HepG2 (cell line): ENCODE data around the gene CRAMP1. TPM values are rescaled to one million over a fixed set of nuclear protein-coding genes. Genes with fewer than 3 reads are reported as not detected.

ENCODE experiments used
- ATAC-seq: fragments of 200-7000 bp; cut with Tn5 transposase; 3 replicates; pipeline ENCODE4 v1.9.1; 2020; ENCODE audit warnings: mild to moderate bottlenecking, moderate library complexity
- BruUV-seq: library from RNA; stranded (reverse); fragments of 400-500 nt; replicated peaks from 2 replicates; lab custom pipeline; 2021; lab: Mats Ljungman, UMichigan
- CTCF ChIA-PET: fragments of 300-600 bp; formaldehyde crosslinking; extraction: SDS; loops from one replicate; lab custom pipeline; 2021; ENCODE audit warnings: low total read pairs, inconsistent platforms, low intra/inter-chr PET ratio; lab: Yijun Ruan, JAX
- POLR2A ChIA-PET: fragments of 350-600 bp; sonication (Branson Sonifier 250); formaldehyde crosslinking; loops from one replicate; lab custom pipeline; 2020; ENCODE audit warnings: antibody characterized with exemption, inconsistent platforms; lab: Yijun Ruan, JAX
- DNase-seq: peaks from one replicate; pipeline ENCODE4 v3.0.0-alpha.2; 2015; ENCODE audit warnings: low spot score
- FAIRE-seq: peaks from 3 replicates; lab custom pipeline; 2011; peaks lifted over from hg19 to GRCh38; lab: Jason Lieb, UNC
- H2AFZ ChIP-seq: one replicate; pipeline ENCODE4 v1.6.1; 2011; ENCODE audit warnings: low read length, inconsistent platforms
- H3K27ac ChIP-seq: fragments of 300-600 bp; 3 replicates; pipeline ENCODE4 v1.8.0; 2011; ENCODE audit warnings: mixed run types, mild to moderate bottlenecking, mixed read lengths, low read length, inconsistent platforms; ENCODE audit not compliant: insufficient read depth; ENCODE audit errors: extremely low read length
- H3K27me3 ChIP-seq, 2 experiments: fragments of 200-600 bp in 1 of 2; 2 replicates in 1 of 2; 3 replicates in 1 of 2; pipeline versions ENCODE4 v1.6.0 to v1.8.0; 2011; ENCODE audit warnings: low read length in 2 of 2, mild to moderate bottlenecking in 2 of 2, moderate library complexity in 2 of 2, inconsistent platforms in 1 of 2; ENCODE audit not compliant: insufficient read depth in 2 of 2, control insufficient read depth in 1 of 2
- H3K36me3 ChIP-seq, 2 experiments: fragments of 200-600 bp in 1 of 2; replicated peaks in 1 of 2; 2 replicates in 1 of 2; 3 replicates in 1 of 2; pipeline versions ENCODE4 v1.5.1 to v1.8.0; 2011; ENCODE audit warnings: low read length in 2 of 2, inconsistent platforms in 1 of 2; ENCODE audit not compliant: insufficient read depth in 2 of 2, control insufficient read depth in 1 of 2
- H3K4me1 ChIP-seq: 2 replicates; pipeline ENCODE4 v1.5.1; 2012; ENCODE audit warnings: low read length, inconsistent platforms; ENCODE audit not compliant: insufficient read depth
- H3K4me2 ChIP-seq: 2 replicates; pipeline ENCODE4 v1.6.0; 2011; ENCODE audit warnings: low read depth, low read length, inconsistent platforms
- H3K4me3 ChIP-seq, 3 experiments: fragments of 200-600 bp in 1 of 3; sonication (generic), shearing (Covaris generic) in 1 of 3; replicated peaks in 1 of 3; 2 replicates each; pipeline ENCODE4 v1.5.1; 2011 to 2016; ENCODE audit warnings: low read length in 3 of 3, inconsistent platforms in 2 of 3, low read depth in 2 of 3, mild to moderate bottlenecking in 2 of 3, control low read depth in 1 of 3, mixed read lengths in 1 of 3; ENCODE audit not compliant: insufficient read depth in 1 of 3
- H3K79me2 ChIP-seq: one replicate; pipeline ENCODE4 v1.6.1; 2011; ENCODE audit warnings: low read length, inconsistent platforms; ENCODE audit not compliant: insufficient read depth
- H3K9ac ChIP-seq: 2 replicates; pipeline ENCODE4 v1.6.0; 2011; ENCODE audit warnings: mild to moderate bottlenecking, low read depth, low read length, inconsistent platforms; ENCODE audit not compliant: insufficient read depth
- H3K9me3 ChIP-seq: 2 replicates; pipeline ENCODE4 v1.5.1; 2012; ENCODE audit warnings: mild to moderate bottlenecking, low read length
- H4K20me1 ChIP-seq: 2 replicates; pipeline ENCODE4 v1.6.0; 2011; ENCODE audit warnings: inconsistent platforms, mild to moderate bottlenecking, low read length, moderate library complexity; ENCODE audit not compliant: insufficient read depth
- CBX1 ChIP-seq: IDR thresholded peaks from one replicate; pipeline ENCODE4 v1.6.1; 2016; ENCODE audit warnings: antibody characterized with exemption, low read depth
- EED ChIP-seq: sonication (generic); formaldehyde crosslinking; IDR thresholded peaks from 2 replicates; pipeline ENCODE4 v1.5.0; 2020; ENCODE audit warnings: mild to moderate bottlenecking, missing genetic modification reagents
- EHMT2 ChIP-seq: fragments of 200-600 bp; sonication (generic); IDR thresholded peaks from 2 replicates; pipeline ENCODE4 v1.7.0; 2017; ENCODE audit warnings: antibody characterized with exemption, low read depth, low read length, borderline replicate concordance
- HOXA7 ChIP-seq: sonication (generic); formaldehyde crosslinking; IDR thresholded peaks from 2 replicates; pipeline ENCODE4 v1.8.1; 2022; ENCODE audit warnings: mild to moderate bottlenecking, missing genetic modification reagents, moderate library complexity
- IRX3 ChIP-seq: sonication (generic); formaldehyde crosslinking; IDR thresholded peaks from 2 replicates; pipeline ENCODE4 v1.8.1; 2023; ENCODE audit warnings: mild to moderate bottlenecking, low read depth, missing genetic modification reagents, borderline replicate concordance
- NFIB ChIP-seq: sonication (generic); formaldehyde crosslinking; IDR thresholded peaks from 2 replicates; pipeline ENCODE4 v1.9.0; 2021; ENCODE audit warnings: missing genetic modification reagents, mild to moderate bottlenecking, borderline replicate concordance
- RXRA ChIP-seq: sonication (generic); formaldehyde crosslinking; IDR thresholded peaks from 2 replicates; pipeline ENCODE4 v1.5.1; 2020; ENCODE audit warnings: missing genetic modification reagents
- SMARCE1 ChIP-seq: fragments of 450-650 bp; IDR thresholded peaks from 2 replicates; pipeline ENCODE4 v1.6.1; 2017; ENCODE audit warnings: borderline replicate concordance
- TBX3 ChIP-seq: fragments of 450-650 bp; IDR thresholded peaks from 2 replicates; pipeline ENCODE4 v1.6.1; 2017; ENCODE audit warnings: antibody characterized with exemption, mild to moderate bottlenecking, inconsistent platforms, borderline replicate concordance
- U2AF1 ChIP-seq: fragments of 200-400 bp; formaldehyde crosslinking; optimal IDR thresholded peaks from 2 replicates; pipeline ENCODE3; 2017; ENCODE audit warnings: mild to moderate bottlenecking, low read depth, low read length
- whole genome bisulfite sequencing: methylation state at CpG from one replicate; pipeline ENCODE4 v1.1.6; 2017; ENCODE audit warnings: low lambda C conversion rate; 5-methylcytosine and 5-hydroxymethylcytosine counted together
- in situ Hi-C: cut with HindIII; loops from 2 replicates; pipeline ENCODE4 v1.10.0; 2017; ENCODE audit warnings: low pct_unique_long_range_greater_than_20kb; ENCODE audit not compliant: extremely low pct_ligation_motif_present
- intact Hi-C: fragments of 100-400 bp; cut with micrococcal nuclease; formaldehyde crosslinking; loops from one replicate; pipeline ENCODE4 v1.10.0; 2022; ENCODE audit not compliant: unreplicated experiment
- polyA plus RNA-seq, 8 experiments: library from polyadenylated mRNA; depleted of rRNA in 3 of 8; stranded (reverse) in 7 of 8; unstranded in 1 of 8; fragments of >200 nt; fragmentation: Illumina TruSeq in 4 of 8; extraction: Trizol in 4 of 8; gene quantifications; 2 replicates each; pipeline versions ENCODE4 v1.2.1 to v1.2.3, GENCODE V29; 2011 to 2016; ENCODE audit warnings: low read depth in 4 of 8, missing spikeins in 1 of 8, mixed read lengths in 1 of 8; ENCODE audit not compliant: insufficient read depth in 1 of 8
- total RNA-seq, 5 experiments: library from RNA; depleted of rRNA; stranded (reverse); fragments of >200 nt; fragmentation: Illumina TruSeq; extraction: Trizol; gene quantifications; 2 replicates each; pipeline ENCODE4 v1.2.3, GENCODE V29; 2016; ENCODE audit warnings: low read depth in 1 of 5
- TF ChIP-seq, protein P1 (sequence below): sonication (generic); formaldehyde crosslinking; IDR thresholded peaks from 2 replicates; pipeline ENCODE4 v1.5.0; 2020; ENCODE audit warnings: missing genetic modification reagents
- TF ChIP-seq, protein P2 (sequence below): sonication (generic); formaldehyde crosslinking; IDR thresholded peaks from 2 replicates; pipeline ENCODE4 v1.4.0; 2020; ENCODE audit warnings: mild to moderate bottlenecking, low read depth, missing genetic modification reagents
- TF ChIP-seq, protein P3 (sequence below): sonication (generic); formaldehyde crosslinking; IDR thresholded peaks from 2 replicates; pipeline ENCODE4 v1.9.0; 2022; ENCODE audit warnings: low read depth, missing genetic modification reagents
- TF ChIP-seq, protein P4 (sequence below): sonication (generic); formaldehyde crosslinking; IDR thresholded peaks from 2 replicates; pipeline ENCODE4 v1.8.0; 2022; ENCODE audit warnings: missing genetic modification reagents, mild to moderate bottlenecking, moderate library complexity, borderline replicate concordance
- TF ChIP-seq, protein P5 (sequence below): sonication (generic); formaldehyde crosslinking; IDR thresholded peaks from 2 replicates; pipeline ENCODE4 v1.8.0; 2023; ENCODE audit warnings: mild to moderate bottlenecking, missing genetic modification reagents

Gene CRAMP1
- total and polyA plus RNA-seq, 2 of the 13 experiments (the other 11 are each of a cell fraction or from before 2014, with no cell fraction given): 6.8 to 9.7 TPM

DNA sequence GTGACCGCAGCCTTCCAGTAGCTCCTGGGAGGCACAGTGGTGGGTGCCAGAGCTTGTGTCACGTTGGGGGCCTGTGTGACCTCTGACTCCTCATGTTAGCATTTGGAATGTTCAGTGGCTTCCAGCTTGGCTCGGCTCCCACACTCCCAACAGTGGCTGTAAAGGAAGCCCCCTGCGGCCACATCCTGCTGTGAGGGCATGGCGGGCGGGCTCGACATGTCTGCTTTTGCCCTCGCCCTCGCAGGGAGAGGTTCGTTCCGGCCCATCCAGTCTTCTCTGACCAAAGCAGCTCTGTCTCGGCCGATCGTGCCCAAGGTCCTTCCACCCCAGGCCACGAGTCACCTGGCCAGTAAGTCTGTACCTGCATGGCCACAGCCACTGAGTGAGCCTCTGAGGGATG, 53.7 kb downstream of the CRAMP1 start (continued):
- TF ChIP-seq, protein P1, sequence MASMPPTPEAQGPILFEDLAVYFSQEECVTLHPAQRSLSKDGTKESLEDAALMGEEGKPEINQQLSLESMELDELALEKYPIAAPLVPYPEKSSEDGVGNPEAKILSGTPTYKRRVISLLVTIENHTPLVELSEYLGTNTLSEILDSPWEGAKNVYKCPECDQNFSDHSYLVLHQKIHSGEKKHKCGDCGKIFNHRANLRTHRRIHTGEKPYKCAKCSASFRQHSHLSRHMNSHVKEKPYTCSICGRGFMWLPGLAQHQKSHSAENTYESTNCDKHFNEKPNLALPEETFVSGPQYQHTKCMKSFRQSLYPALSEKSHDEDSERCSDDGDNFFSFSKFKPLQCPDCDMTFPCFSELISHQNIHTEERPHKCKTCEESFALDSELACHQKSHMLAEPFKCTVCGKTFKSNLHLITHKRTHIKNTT (CRISPR knock-in tag): no peak
- TF ChIP-seq, protein P2, sequence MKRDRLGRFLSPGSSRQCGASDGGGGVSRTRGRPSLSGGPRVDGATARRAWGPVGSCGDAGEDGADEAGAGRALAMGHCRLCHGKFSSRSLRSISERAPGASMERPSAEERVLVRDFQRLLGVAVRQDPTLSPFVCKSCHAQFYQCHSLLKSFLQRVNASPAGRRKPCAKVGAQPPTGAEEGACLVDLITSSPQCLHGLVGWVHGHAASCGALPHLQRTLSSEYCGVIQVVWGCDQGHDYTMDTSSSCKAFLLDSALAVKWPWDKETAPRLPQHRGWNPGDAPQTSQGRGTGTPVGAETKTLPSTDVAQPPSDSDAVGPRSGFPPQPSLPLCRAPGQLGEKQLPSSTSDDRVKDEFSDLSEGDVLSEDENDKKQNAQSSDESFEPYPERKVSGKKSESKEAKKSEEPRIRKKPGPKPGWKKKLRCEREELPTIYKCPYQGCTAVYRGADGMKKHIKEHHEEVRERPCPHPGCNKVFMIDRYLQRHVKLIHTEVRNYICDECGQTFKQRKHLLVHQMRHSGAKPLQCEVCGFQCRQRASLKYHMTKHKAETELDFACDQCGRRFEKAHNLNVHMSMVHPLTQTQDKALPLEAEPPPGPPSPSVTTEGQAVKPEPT: no peak
- TF ChIP-seq SMARCE1 (no peak), NFIB (CRISPR knock-in tag) (no peak)
- TF ChIP-seq, protein P3, sequence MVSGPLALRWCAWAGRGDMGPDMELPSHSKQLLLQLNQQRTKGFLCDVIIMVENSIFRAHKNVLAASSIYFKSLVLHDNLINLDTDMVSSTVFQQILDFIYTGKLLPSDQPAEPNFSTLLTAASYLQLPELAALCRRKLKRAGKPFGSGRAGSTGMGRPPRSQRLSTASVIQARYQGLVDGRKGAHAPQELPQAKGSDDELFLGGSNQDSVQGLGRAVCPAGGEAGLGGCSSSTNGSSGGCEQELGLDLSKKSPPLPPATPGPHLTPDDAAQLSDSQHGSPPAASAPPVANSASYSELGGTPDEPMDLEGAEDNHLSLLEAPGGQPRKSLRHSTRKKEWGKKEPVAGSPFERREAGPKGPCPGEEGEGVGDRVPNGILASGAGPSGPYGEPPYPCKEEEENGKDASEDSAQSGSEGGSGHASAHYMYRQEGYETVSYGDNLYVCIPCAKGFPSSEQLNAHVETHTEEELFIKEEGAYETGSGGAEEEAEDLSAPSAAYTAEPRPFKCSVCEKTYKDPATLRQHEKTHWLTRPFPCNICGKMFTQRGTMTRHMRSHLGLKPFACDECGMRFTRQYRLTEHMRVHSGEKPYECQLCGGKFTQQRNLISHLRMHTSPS (CRISPR knock-in tag): no peak

DNA sequence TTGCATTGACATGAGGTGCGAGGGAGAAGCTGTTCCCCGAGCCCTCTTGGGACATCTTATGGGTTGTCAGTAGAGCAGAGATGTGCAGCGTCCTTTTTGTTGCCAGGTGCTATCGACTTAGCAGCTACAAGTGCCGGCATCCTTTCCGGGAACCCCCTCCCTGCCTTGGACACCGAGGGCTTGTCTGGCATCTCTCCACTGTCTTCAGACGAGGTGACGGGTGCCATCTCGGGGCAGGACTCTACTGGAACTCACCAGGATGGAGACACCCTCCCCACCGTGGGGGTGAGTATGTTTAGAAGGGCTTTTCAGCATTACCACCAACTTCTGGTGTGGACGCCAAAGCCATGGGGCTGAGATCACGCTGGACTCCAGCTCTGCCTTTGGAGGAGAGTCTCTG, 54.2 kb downstream of the CRAMP1 start:
- DNase-seq (no peak), FAIRE-seq (no peak), ATAC-seq (no peak)
- BruUV-seq: no TSS peak
- no peaks in the 10 kb centered on the region for H3K27me3 ChIP-seq
- H3K9ac ChIP-seq: no peak overlapping the region
- no peak overlapping the region for H3K4me2 ChIP-seq
- TF ChIP-seq, protein P4, sequence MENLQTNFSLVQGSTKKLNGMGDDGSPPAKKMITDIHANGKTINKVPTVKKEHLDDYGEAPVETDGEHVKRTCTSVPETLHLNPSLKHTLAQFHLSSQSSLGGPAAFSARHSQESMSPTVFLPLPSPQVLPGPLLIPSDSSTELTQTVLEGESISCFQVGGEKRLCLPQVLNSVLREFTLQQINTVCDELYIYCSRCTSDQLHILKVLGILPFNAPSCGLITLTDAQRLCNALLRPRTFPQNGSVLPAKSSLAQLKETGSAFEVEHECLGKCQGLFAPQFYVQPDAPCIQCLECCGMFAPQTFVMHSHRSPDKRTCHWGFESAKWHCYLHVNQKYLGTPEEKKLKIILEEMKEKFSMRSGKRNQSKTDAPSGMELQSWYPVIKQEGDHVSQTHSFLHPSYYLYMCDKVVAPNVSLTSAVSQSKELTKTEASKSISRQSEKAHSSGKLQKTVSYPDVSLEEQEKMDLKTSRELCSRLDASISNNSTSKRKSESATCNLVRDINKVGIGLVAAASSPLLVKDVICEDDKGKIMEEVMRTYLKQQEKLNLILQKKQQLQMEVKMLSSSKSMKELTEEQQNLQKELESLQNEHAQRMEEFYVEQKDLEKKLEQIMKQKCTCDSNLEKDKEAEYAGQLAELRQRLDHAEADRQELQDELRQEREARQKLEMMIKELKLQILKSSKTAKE (CRISPR knock-in tag): no peak
- no peak for TF ChIP-seq TBX3
- TF ChIP-seq IRX3 (CRISPR knock-in tag): no peak
- TF ChIP-seq CBX1: no peak
- no peak for TF ChIP-seq RXRA (CRISPR knock-in tag)
- no peak for TF ChIP-seq HOXA7
- TF ChIP-seq, protein P5, sequence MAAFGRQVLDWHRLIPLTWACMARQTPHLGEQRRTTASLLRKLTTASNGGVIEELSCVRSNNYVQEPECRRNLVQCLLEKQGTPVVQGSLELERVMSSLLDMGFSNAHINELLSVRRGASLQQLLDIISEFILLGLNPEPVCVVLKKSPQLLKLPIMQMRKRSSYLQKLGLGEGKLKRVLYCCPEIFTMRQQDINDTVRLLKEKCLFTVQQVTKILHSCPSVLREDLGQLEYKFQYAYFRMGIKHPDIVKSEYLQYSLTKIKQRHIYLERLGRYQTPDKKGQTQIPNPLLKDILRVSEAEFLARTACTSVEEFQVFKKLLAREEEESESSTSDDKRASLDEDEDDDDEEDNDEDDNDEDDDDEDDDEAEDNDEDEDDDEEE: no peak
- TF ChIP-seq EHMT2: no peak
- no peak for TF ChIP-seq EED (CRISPR knock-in tag)
- no peak for TF ChIP-seq U2AF1
- no peak overlapping the region for H2AFZ ChIP-seq
- H4K20me1 ChIP-seq: no peaks in the 10 kb centered on the region
- ChIA-PET POLR2A (no interaction called here), CTCF (no interaction called here)
- in situ Hi-C loops (no loop called here), intact Hi-C loops (no loop called here)
- H3K4me3 ChIP-seq: no peak overlapping the region
- H3K36me3 ChIP-seq: peaks cover 35 to 94% of the 10 kb centered on the region in 2 experiments
- 88% methylated on average over 11 of the region's 13 CpGs for WGBS
- no peak overlapping the region for H3K27ac ChIP-seq
- no peaks in the 10 kb centered on the region for H3K79me2 ChIP-seq
- no peaks in the 10 kb centered on the region for H3K9me3 ChIP-seq
- H3K4me1 ChIP-seq: no peaks in the 10 kb centered on the region
